MCF 10A (cell line): ENCODE data around the gene CETP. TPM values are rescaled to one million over a fixed set of nuclear protein-coding genes. Genes with fewer than 3 reads are reported as not detected.

Experiments
- BruUV-seq: library from RNA; stranded (reverse); fragments of 400-500 nt; replicated peaks from 2 replicates; lab custom pipeline; 2021; lab: Mats Ljungman, UMichigan
- CTCF ChIA-PET: fragments of 300-600 bp; sonication (Branson Sonifier 250); formaldehyde crosslinking; extraction: SDS; loops from one replicate; lab custom pipeline; 2021; ENCODE audit warnings: antibody characterized with exemption, inconsistent platforms; lab: Yijun Ruan, JAX
- POLR2A ChIA-PET: fragments of 300-600, 350-650 bp; sonication (Branson Sonifier 250); formaldehyde crosslinking; extraction: SDS; loops from one replicate; lab custom pipeline; 2020; ENCODE audit warnings: antibody characterized with exemption, inconsistent platforms; lab: Yijun Ruan, JAX
- DNase-seq: peaks from one replicate; pipeline ENCODE4 v3.0.0-alpha.2; 2018; ENCODE audit not compliant: unreplicated experiment
- H3K27ac Mint-ChIP-seq: one replicate; pipeline ENCODE4 v1.8.0; 2022; ENCODE audit warnings: mild to moderate bottlenecking, low read depth, mixed read lengths; ENCODE audit not compliant: unreplicated experiment
- H3K27me3 Mint-ChIP-seq: one replicate; pipeline ENCODE4 v1.8.0; 2022; ENCODE audit warnings: mixed read lengths; ENCODE audit not compliant: insufficient read depth, unreplicated experiment
- H3K36me3 Mint-ChIP-seq: one replicate; pipeline ENCODE4 v1.8.0; 2022; ENCODE audit warnings: mild to moderate bottlenecking, moderate library complexity, mixed read lengths; ENCODE audit not compliant: insufficient read depth, unreplicated experiment
- H3K4me1 Mint-ChIP-seq: one replicate; pipeline ENCODE4 v1.8.0; 2022; ENCODE audit warnings: mixed read lengths; ENCODE audit not compliant: insufficient read depth, unreplicated experiment
- H3K4me3 Mint-ChIP-seq: one replicate; pipeline ENCODE4 v1.8.0; 2022; ENCODE audit warnings: mild to moderate bottlenecking, moderate library complexity, mixed read lengths; ENCODE audit not compliant: unreplicated experiment
- H3K9me3 Mint-ChIP-seq: one replicate; pipeline ENCODE4 v1.8.0; 2022; ENCODE audit warnings: mixed read lengths; ENCODE audit not compliant: unreplicated experiment
- intact Hi-C: fragments of 100-400 bp; cut with micrococcal nuclease; formaldehyde crosslinking; loops from 2 replicates; pipeline ENCODE4 v1.14.1; 2022
- total RNA-seq: library from RNA; stranded (reverse); gene quantifications from 2 replicates; pipeline ENCODE4 v1.2.3, GENCODE V29; 2022
- TF ChIP-seq, protein P1 (sequence below): fragments of 200-600 bp; IDR thresholded peaks from one replicate; pipeline ENCODE4 v1.8.0; 2022; ENCODE audit warnings: antibody characterized with exemption, mild to moderate bottlenecking; ENCODE audit not compliant: unreplicated experiment

The CETP gene
- total RNA-seq, 1 experiment from 2014 or later = not detected

DNA sequence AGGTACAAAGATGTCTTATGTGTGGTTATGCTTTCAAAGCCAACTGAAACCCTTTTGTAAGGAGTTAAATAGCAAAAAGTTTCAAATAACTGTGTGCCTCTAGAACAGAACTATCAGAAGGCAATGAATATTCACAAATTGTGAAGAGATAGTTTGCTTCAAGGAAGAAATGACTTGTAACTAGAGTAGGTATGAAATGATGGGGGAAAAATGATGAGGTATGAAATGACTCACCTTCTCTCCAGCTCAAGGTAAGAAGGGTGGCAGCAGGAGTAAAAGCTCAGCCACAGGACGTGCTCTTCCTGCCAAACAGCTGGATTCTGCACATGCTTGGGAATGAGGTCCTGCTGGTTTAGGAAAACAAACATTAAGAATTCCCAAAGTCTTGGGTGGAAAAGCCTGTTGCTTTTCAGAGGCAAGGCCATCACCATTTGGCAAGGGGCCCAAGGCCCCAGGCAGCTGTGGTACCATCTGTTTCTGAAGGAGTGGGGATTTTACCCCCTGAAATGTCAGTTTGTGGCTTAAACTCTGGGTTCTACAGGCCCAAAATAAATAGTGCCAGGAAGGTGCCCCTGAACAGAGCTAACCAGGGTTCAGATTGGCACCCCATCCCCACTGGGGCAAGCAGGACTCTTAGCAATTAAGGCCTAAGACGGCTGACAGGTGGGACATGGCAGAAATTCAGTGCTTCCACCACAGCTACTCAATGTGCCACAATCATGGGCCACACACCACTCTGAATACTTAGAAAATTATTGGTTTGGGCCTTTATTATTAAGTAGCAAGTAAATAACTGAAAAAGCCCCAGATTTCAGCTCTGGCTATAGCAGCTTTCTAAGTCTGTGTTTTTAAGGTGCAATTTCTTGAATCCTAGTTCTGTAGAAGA, 16.6 kb upstream of the CETP start:
- intact Hi-C loops = no loop called here
- Mint-ChIP-seq H3K27ac (no peak overlapping the region), H3K27me3 (no peaks in the 10 kb centered on the region), H3K9me3 (no peaks in the 10 kb centered on the region), H3K4me3 (no peak overlapping the region), H3K4me1 (no peaks in the 10 kb centered on the region), H3K36me3 (peaks cover 63% of the 10 kb centered on the region)
- ChIA-PET POLR2A (interaction anchor here (0.7 to 3.4 kb wide), 5 partner anchors 9 to 153 kb away, joined by 4 to 31 read pairs (median 4); partner anchors contain the start of gene HERPUD1), CTCF (interaction anchor here (0.9 kb wide), 1 partner anchor 12 kb away, joined by 3 read pairs; no protein-coding TSS in a partner anchor)
- no TSS peak for BruUV-seq
- DNase-seq = no peak
- TF ChIP-seq, protein P1, sequence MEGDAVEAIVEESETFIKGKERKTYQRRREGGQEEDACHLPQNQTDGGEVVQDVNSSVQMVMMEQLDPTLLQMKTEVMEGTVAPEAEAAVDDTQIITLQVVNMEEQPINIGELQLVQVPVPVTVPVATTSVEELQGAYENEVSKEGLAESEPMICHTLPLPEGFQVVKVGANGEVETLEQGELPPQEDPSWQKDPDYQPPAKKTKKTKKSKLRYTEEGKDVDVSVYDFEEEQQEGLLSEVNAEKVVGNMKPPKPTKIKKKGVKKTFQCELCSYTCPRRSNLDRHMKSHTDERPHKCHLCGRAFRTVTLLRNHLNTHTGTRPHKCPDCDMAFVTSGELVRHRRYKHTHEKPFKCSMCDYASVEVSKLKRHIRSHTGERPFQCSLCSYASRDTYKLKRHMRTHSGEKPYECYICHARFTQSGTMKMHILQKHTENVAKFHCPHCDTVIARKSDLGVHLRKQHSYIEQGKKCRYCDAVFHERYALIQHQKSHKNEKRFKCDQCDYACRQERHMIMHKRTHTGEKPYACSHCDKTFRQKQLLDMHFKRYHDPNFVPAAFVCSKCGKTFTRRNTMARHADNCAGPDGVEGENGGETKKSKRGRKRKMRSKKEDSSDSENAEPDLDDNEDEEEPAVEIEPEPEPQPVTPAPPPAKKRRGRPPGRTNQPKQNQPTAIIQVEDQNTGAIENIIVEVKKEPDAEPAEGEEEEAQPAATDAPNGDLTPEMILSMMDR = no peak

DNA sequence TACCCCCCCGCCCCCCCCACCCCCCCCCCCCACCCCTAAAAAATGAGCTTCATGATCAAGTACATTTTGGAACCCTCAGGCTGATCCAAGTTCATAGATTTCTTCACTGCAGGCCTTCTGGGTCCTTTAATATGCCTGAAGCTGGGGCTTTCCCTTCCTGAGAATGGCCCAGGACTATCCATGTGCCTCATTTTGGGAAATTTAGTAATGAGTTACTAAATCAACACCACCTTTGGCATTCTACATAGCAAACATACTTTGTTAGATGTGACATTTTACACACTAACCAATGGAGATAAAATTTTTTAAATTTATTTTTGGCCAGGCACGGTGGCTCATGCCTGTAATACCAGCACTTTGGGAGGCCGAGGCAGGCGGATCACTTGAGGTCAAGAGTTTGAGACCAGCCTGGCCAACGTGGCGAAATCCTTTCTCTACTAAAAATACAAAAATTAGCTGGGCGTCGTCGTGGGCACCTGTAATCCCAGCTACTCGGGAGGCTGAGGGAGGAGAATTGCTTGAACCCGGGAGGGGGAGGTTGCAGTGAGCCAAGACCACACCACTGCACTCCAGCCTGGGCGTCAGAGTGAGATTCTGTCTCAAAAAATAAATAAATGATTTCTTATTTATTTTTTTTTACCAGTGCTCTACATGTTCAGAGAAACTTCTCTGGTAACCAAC, 15.8 kb upstream of the CETP start:
- ChIA-PET POLR2A (interaction anchor here (0.7 to 3.4 kb wide), 5 partner anchors 8 to 152 kb away, joined by 3 to 31 read pairs (median 4); partner anchors contain the start of gene HERPUD1), CTCF (no interaction called here)
- H3K9me3 Mint-ChIP-seq = no peaks in the 10 kb centered on the region
- peaks cover 62% of the 10 kb centered on the region for H3K36me3 Mint-ChIP-seq
- no peaks in the 10 kb centered on the region for H3K27me3 Mint-ChIP-seq
- no TSS peak for BruUV-seq
- DNase-seq = no peak
- intact Hi-C loops = no loop called here
- H3K4me1 Mint-ChIP-seq = no peaks in the 10 kb centered on the region
- no peak overlapping the region for H3K27ac Mint-ChIP-seq
- H3K4me3 Mint-ChIP-seq = no peak overlapping the region
- TF ChIP-seq, protein P1 = no peak

DNA sequence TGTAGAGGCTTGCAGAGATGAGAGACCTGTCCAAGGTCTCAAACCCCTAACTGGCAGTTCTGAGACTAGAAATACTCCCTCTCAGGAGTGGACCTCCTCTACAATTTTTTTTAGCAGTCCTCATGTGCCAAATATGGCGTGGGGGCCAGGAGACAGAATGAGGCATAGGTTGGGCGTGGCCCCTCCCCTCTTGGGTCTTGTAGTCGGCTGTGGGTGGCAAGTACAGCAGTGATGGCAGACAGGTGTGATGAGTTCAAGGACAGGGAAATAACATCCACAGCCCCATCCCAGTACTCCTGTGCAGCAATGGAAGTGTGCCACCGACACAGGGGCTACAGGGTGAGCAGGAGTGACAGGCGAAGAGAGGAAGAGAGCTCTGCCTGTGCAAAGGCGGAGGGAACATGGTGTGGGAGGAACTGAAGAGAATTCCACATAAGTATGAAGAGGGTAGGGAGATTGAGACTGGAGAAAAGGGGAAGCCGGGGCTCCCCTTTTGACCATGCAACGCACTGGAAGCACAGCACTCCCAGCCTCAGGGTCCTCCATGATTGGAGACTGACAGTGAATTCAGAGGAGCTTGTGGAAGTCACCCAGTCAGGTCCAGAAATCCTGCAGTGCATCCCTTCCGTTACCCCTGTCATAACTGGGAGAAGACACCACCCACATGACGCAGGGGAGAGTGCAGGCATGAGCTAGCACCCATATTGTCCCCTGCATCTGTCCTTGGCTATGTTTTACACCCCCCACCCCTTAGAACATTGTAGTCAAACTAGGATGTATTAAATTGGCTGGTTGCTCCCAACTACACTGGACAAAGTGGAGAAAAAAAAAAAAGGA, 14.8 kb upstream of the CETP start:
- POLR2A ChIA-PET = interaction anchor here (0.6 to 3.4 kb wide), 6 partner anchors 10 to 78 kb away, joined by 3 to 31 read pairs (median 4); partner anchors contain the start of gene HERPUD1
- CTCF ChIA-PET = interaction anchor here (0.6 kb wide), 1 partner anchor 31 kb away, joined by 3 read pairs; no protein-coding TSS in a partner anchor
- no peaks in the 10 kb centered on the region for H3K9me3 Mint-ChIP-seq
- no peak overlapping the region for H3K27ac Mint-ChIP-seq
- H3K27me3 Mint-ChIP-seq = no peaks in the 10 kb centered on the region
- no peak overlapping the region for H3K4me3 Mint-ChIP-seq
- intact Hi-C loops = no loop called here
- H3K4me1 Mint-ChIP-seq = no peaks in the 10 kb centered on the region
- no TSS peak for BruUV-seq
- peaks cover 56% of the 10 kb centered on the region for H3K36me3 Mint-ChIP-seq
- no peak for DNase-seq
- TF ChIP-seq, protein P1 = no peak
